NCI-H345 (cell line): ENCODE data around the gene CAPN13.

Experiments used
- DNase-seq: peaks from one replicate; lab custom pipeline; 2025; lab: John Stamatoyannopoulos, UW

The CAPN13 gene

GRCh38 chr2:30683236-30683956, 123.8 kb downstream of the CAPN13 start:
- no peak for DNase-seq

GRCh38 chr2:30681022-30681421, 126.2 kb downstream of the CAPN13 start:
- no peak for DNase-seq

- DNase-seq, result no peak
These were observed 127.1 kb downstream of the CAPN13 start for GRCh38 chr2:30680121-30680520.

- no peak for DNase-seq
These were observed 127.7 kb downstream of the CAPN13 start for GRCh38 chr2:30679426-30680088.

GRCh38 chr2:30678410-30679137, 128.7 kb downstream of the CAPN13 start:
- no peak for DNase-seq

GRCh38 chr2:30677861-30678385, 129.3 kb downstream of the CAPN13 start:
- DNase-seq, result no peak

- DNase-seq, result no peak
These were observed 130.0 kb downstream of the CAPN13 start for GRCh38 chr2:30677231-30677630.

GRCh38 chr2:30675758-30676157, 131.5 kb downstream of the CAPN13 start:
- no peak for DNase-seq

GRCh38 chr2:30673127-30673526, 134.1 kb downstream of the CAPN13 start:
- DNase-seq, result no peak
